Hepatocyte (in vitro differentiated cells): ENCODE results near the gene TOP2B.

Source experiments
- EZH2 ChIP-seq: fragments of 200-600 bp; sonication (generic); IDR thresholded peaks from 2 replicates; pipeline ENCODE4 v1.6.1; 2016; ENCODE audit warnings: antibody characterized with exemption, mild to moderate bottlenecking, borderline replicate concordance
- TF ChIP-seq, protein P1 (sequence below): fragments of 200-600 bp; sonication (generic); IDR thresholded peaks from 2 replicates; pipeline ENCODE4 v1.5.1; 2016; ENCODE audit warnings: antibody characterized with exemption, mild to moderate bottlenecking; ENCODE audit not compliant: poor library complexity

- TF ChIP-seq, protein P1, sequence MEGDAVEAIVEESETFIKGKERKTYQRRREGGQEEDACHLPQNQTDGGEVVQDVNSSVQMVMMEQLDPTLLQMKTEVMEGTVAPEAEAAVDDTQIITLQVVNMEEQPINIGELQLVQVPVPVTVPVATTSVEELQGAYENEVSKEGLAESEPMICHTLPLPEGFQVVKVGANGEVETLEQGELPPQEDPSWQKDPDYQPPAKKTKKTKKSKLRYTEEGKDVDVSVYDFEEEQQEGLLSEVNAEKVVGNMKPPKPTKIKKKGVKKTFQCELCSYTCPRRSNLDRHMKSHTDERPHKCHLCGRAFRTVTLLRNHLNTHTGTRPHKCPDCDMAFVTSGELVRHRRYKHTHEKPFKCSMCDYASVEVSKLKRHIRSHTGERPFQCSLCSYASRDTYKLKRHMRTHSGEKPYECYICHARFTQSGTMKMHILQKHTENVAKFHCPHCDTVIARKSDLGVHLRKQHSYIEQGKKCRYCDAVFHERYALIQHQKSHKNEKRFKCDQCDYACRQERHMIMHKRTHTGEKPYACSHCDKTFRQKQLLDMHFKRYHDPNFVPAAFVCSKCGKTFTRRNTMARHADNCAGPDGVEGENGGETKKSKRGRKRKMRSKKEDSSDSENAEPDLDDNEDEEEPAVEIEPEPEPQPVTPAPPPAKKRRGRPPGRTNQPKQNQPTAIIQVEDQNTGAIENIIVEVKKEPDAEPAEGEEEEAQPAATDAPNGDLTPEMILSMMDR = no peak
- TF ChIP-seq EZH2 = no peak
Observed at GRCh38 chr3:25574172-25574765, 90.4 kb downstream of the TOP2B start.
